ENCODE measurements around the gene VWA8. TPM values are rescaled to one million over a fixed set of nuclear protein-coding genes. Genes with fewer than 3 reads are reported as not detected.
"Not testable (repeated sequence)": the region's sequence is repeated elsewhere in the genome, so short reads cannot be mapped to it uniquely, and the experiment has no call there.

VWA8 gene
- total RNA-seq, 4 donors from 2014 or later = 27.1 to 39.7 (median 30.4) TPM

DNA sequence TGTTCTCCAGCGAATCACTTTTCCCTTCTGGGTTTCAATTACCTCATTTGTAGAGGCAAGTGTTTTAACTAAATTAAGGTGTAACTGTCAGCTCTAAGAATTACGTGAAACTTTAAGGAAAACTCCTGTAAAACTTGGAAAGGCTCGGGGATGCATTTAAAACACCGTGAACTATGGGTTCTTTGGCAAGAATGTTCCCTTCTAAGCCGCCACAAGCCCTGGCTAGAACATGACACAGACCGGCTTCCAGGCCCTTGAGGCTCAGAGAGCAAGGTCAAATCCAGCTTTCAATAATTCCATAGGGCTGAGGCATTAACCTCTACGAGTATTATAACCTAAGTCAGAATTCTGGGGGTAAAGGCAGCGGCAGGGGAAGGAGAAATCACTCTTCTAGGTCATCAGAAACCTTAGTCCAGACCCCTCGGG lies 685 bp downstream of the VWA8 start:
- Histone ChIP-seq H3K9me3 (no peaks in the 10 kb centered on the region), H3K27me3 (no peaks in the 10 kb centered on the region), H3K4me1 (peaks cover 0 to 5% of the 10 kb centered on the region in 2 donors), H3K27ac (peak overlapping the region; percentile 52 to 85 (median 69)), H3K36me3 (no peaks in the 10 kb centered on the region), H3K4me3 (replicated peaks in 1 of 3) (peak overlapping the region; percentile 34 to 83 (median 79))
- TF ChIP-seq POLR2A (IDR thresholded peaks at IDR 0.05) = no peak
- TF ChIP-seq, protein P1, sequence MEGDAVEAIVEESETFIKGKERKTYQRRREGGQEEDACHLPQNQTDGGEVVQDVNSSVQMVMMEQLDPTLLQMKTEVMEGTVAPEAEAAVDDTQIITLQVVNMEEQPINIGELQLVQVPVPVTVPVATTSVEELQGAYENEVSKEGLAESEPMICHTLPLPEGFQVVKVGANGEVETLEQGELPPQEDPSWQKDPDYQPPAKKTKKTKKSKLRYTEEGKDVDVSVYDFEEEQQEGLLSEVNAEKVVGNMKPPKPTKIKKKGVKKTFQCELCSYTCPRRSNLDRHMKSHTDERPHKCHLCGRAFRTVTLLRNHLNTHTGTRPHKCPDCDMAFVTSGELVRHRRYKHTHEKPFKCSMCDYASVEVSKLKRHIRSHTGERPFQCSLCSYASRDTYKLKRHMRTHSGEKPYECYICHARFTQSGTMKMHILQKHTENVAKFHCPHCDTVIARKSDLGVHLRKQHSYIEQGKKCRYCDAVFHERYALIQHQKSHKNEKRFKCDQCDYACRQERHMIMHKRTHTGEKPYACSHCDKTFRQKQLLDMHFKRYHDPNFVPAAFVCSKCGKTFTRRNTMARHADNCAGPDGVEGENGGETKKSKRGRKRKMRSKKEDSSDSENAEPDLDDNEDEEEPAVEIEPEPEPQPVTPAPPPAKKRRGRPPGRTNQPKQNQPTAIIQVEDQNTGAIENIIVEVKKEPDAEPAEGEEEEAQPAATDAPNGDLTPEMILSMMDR (IDR thresholded peaks at IDR 0.05) = no peak
- DNase-seq = peak; percentile 12 to 22
- intact Hi-C loops (cut with DNase I) = no loop called here
- 16% methylated on average over 9 of the region's 9 CpGs for WGBS, 2 donors

DNA sequence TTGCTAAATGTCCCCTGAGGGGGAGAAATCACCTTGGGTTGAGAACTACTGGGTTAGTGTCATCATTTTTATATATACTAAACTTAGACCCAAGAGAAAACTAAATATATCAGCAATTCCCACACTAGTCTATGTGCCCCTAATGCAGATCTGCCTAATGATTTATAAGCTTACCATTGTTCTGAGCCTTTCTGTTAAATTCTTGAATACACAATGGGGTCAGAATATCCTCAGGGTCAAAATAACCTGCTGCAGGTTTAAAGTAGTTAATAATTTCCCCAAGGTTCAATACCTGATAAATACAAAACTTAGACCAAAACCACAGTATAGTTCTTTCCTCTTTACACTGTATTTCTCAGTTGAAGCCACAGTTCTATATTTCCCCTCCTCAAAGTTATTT lies 4.6 kb downstream of the VWA8 start:
- H3K27me3 ChIP-seq = no peaks in the 10 kb centered on the region
- no peak overlapping the region for H3K4me3 ChIP-seq (replicated peaks in 1 of 3)
- no peaks in the 10 kb centered on the region for H3K36me3 ChIP-seq
- TF ChIP-seq, protein P1 (IDR thresholded peaks at IDR 0.05) = no peak
- TF ChIP-seq POLR2A (IDR thresholded peaks at IDR 0.05) = no peak
- no peak overlapping the region for H3K27ac ChIP-seq
- intact Hi-C loops (cut with DNase I) = no loop called here
- peaks cover 0 to 5% of the 10 kb centered on the region in 2 donors for H3K4me1 ChIP-seq
- no peak for DNase-seq
- H3K9me3 ChIP-seq = no peaks in the 10 kb centered on the region

DNA sequence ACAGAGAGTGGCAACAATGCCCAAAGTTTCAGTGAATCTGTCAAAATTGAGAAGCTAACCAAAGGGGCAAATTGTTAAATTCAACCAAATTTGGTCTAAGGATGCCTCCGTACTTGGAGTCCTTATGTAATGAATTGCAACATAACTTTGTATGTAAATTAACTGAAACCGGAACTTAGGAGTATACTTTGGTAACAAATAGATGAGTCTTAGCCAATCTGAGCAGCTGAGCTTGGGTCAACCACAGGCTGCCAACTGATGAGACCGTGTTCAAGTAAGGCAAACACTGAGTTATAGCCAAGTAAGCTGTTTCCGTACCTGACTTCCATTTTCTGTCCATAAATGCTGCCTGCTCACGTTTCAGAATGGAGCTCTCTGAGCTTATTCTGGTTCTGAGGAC lies 5.3 kb downstream of the VWA8 start:
- no peak for TF ChIP-seq POLR2A (IDR thresholded peaks at IDR 0.05)
- TF ChIP-seq, protein P1 (IDR thresholded peaks at IDR 0.05) = no peak
- WGBS, 2 donors = 85 to 92% methylated on average over 5 of the region's 5 CpGs
- Histone ChIP-seq H3K9me3 (no peaks in the 10 kb centered on the region), H3K4me1 (peaks cover 0 to 5% of the 10 kb centered on the region in 2 donors), H3K27me3 (no peaks in the 10 kb centered on the region), H3K36me3 (no peaks in the 10 kb centered on the region), H3K4me3 (replicated peaks in 1 of 3) (no peak overlapping the region), H3K27ac (no peak overlapping the region)
- DNase-seq = no peak
- intact Hi-C loops (cut with DNase I) = no loop called here

DNA sequence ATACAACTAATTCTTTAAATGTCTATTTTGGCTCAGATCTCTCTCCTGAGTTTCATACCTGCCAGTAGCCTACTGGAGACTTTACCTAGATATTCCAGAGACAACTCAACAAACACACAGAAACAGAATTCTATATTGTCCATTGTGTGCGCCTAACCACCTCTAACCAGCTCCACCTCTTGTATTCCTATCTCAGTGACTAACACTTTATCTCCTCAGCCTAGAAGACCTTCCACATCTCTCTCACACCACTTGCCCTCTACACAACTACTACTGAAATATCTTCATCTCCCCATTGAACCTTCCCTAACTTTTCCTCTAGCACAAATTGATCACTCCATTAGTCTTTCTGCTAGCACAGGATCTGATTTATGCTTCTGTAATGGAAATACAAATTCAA lies 6.7 kb downstream of the VWA8 start:
- Histone ChIP-seq H3K27ac (no peak overlapping the region), H3K4me3 (replicated peaks in 1 of 3) (no peak overlapping the region), H3K27me3 (no peaks in the 10 kb centered on the region), H3K36me3 (no peaks in the 10 kb centered on the region), H3K4me1 (no peaks in the 10 kb centered on the region), H3K9me3 (no peaks in the 10 kb centered on the region)
- TF ChIP-seq, protein P1 (IDR thresholded peaks at IDR 0.05) = no peak
- DNase-seq = no peak
- intact Hi-C loops (cut with DNase I) = no loop called here
- WGBS, 2 donors = 100% methylated on average over 1 of the region's 1 CpG

DNA sequence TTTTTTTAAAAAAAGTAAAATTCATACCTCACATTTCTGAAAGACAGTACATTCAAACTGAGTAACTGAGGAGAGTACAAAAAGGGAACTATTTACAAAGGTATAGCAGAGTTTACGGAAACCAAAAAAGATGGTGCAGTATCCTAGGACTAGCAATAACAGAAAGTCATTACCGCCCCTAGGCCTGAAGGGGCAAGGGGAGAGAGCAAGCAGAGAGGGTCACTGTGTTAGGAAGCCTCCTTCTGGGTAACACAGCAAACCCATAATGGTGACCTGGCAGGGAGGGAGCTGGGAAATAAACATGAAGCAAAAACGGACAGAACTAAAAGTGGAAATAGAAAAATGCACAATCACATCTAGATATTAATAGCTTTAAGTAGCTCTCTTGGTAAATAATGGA lies 8.2 kb downstream of the VWA8 start:
- no peak for DNase-seq
- WGBS, 2 donors = 88 to 93% methylated on average over 3 of the region's 3 CpGs
- H3K4me1 ChIP-seq = no peaks in the 10 kb centered on the region
- no peak overlapping the region for H3K4me3 ChIP-seq (replicated peaks in 1 of 3)
- no peaks in the 10 kb centered on the region for H3K9me3 ChIP-seq
- no peaks in the 10 kb centered on the region for H3K36me3 ChIP-seq
- H3K27ac ChIP-seq = no peak overlapping the region
- H3K27me3 ChIP-seq = no peaks in the 10 kb centered on the region
- TF ChIP-seq, protein P1 (IDR thresholded peaks at IDR 0.05) = no peak
- TF ChIP-seq POLR2A (IDR thresholded peaks at IDR 0.05) = no peak
- intact Hi-C loops (cut with DNase I) = no loop called here

DNA sequence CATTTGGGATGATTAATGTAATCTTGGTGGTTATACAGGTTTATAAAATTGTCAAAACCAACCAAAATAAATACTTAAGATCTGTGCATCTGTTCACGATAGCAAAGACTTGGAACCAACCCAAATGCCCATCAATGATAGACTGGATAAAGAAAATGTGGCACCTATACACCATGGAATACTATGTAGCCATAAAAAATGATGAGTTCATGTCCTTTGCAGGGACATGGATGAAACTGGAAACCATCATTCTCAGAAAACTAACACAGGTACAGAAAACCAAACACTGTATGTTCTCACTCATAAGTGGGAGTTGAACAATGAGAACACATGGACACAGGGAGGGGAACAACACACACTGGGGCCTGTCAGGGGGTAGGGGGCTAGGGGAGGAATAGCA lies 11.8 kb downstream of the VWA8 start:
- H3K27ac ChIP-seq; H3K36me3 ChIP-seq; intact Hi-C loops (cut with DNase I); H3K9me3 ChIP-seq; H3K27me3 ChIP-seq; H3K4me3 ChIP-seq (replicated peaks in 1 of 3); H3K4me1 ChIP-seq; DNase-seq: not testable (repeated sequence)
- 97% methylated on average over 1 of the region's 1 CpG for WGBS, 2 donors

All from thyroid gland (tissue), 4 donors.